Erythroblast (primary cell): ENCODE measurements around the gene DSPP.

Source experiments
- GATA1 ChIP-seq: IDR thresholded peaks from 2 replicates; pipeline ENCODE4 v1.6.1; 2011; ENCODE audit warnings: low read depth, mild to moderate bottlenecking, control low read depth, low read length, moderate library complexity
- POLR2A ChIP-seq: IDR thresholded peaks from 2 replicates; pipeline ENCODE4 v1.6.1; 2011; ENCODE audit warnings: mild to moderate bottlenecking, low read length

- TF ChIP-seq POLR2A: no peak
- TF ChIP-seq GATA1: no peak
These were observed 24.1 kb downstream of the DSPP start for GRCh38 chr4:87632469-87632868.
